ENCODE measurements around the gene SYCP2. TPM values are rescaled to one million over a fixed set of nuclear protein-coding genes. Genes with fewer than 3 reads are reported as not detected.

SYCP2 gene
- polyA plus RNA-seq, 3 donors, result 0.28 to 1.2 (median 0.30) TPM

DNA sequence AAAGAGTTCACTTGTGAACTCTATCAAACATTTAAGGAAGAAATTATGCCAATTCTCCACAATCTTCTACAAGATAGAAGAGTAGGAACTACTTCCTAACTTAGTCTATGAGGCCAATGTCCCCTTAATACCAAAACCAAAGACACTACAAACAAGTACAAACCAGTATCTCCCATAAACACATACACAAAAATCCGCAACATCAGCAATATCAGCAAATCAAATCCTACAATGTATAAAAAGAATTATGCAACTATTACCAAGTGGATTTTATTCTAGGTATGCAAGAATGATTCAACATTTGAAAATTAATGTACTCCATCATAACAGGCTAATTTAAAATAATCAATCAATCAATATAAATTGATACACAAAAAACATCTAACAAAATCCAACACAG is 45.4 kb downstream of the SYCP2 start:
- Histone ChIP-seq H3K9ac (ENCODE audit: insufficient read depth, low read length, poor library complexity, severe bottlenecking) (no peak overlapping the region), H3K36me3 (replicated peaks in 1 of 2; ENCODE audit: control insufficient read depth in 1 of 2, insufficient read depth in 2 of 2, low read length in 2 of 2) (no peaks in the 10 kb centered on the region), H3K4me3 (replicated peaks in 1 of 3; ENCODE audit: low read depth in 2 of 3, low read length in 3 of 3) (no peak overlapping the region), H3K9me3 (replicated peaks in 1 of 2; ENCODE audit: control insufficient read depth in 1 of 2, insufficient read depth in 1 of 2, low read length in 2 of 2) (no peaks in the 10 kb centered on the region), H4K20me1 (ENCODE audit: insufficient read depth, low read length) (no peaks in the 10 kb centered on the region), H3K4me2 (replicated peaks; ENCODE audit: extremely low read depth, low read length, poor library complexity, severe bottlenecking) (no peak overlapping the region), H2AFZ (ENCODE audit: insufficient read depth, low read depth, low read length, poor library complexity, severe bottlenecking) (no peak overlapping the region), H3K4me1 (ENCODE audit: control insufficient read depth in 1 of 2, insufficient read depth in 2 of 2, low read length in 2 of 2) (no peaks in the 10 kb centered on the region), H3K79me2 (ENCODE audit: insufficient read depth, low read length) (no peaks in the 10 kb centered on the region), H3K27me3 (ENCODE audit: control insufficient read depth in 2 of 2, insufficient read depth in 2 of 2, low read length in 2 of 2) (peaks cover 0 to under 1% of the 10 kb centered on the region in 2 donors), H3K27ac (ENCODE audit: low read depth in 1 of 2, low read length in 2 of 2) (no peak overlapping the region)
- no peak overlapping the region for H3K4me3 Mint-ChIP-seq
- no peak for TF ChIP-seq CTCF (IDR thresholded peaks at IDR 0.05)
- intact Hi-C loops (cut with micrococcal nuclease), result no loop called here
- H3K4me1 Mint-ChIP-seq, result no peaks in the 10 kb centered on the region
- WGBS (ENCODE audit: insufficient coverage), result no CpG with 5 or more reads among the region's 1 CpG
- H3K27me3 Mint-ChIP-seq (ENCODE audit: low read depth in 3 of 3), result peaks cover 0 to 6% (median 3%) of the 10 kb centered on the region in 3 donors
- peaks cover 0 to 2% of the 10 kb centered on the region in 2 donors for H3K36me3 Mint-ChIP-seq
- H3K9me3 Mint-ChIP-seq, result peaks cover 0 to 2% (median 0%) of the 10 kb centered on the region in 7 donors
- H3K27ac Mint-ChIP-seq, result no peak overlapping the region
- DNase-seq, result no peak

DNA sequence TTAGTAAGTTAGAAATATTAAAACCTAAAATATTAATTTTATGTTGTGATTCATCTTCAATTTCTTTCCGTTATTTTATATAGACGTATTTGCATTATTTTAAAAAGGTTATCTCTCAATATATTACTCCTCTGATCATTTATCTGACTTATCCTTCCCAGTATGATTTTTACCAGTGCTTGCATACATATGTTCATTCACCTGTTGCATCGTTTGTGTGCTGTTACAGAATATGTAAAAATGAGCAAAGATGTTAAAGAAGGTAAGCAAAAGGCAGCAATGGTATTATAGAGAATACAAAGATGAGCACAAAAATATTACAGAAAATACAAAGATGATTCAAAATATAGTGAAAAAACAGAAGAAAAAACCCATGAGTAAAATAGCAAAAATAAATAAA is 48.9 kb downstream of the SYCP2 start:
- WGBS (ENCODE audit: insufficient coverage), result no CpG with 5 or more reads among the region's 3 CpGs
- Histone ChIP-seq H3K9ac (ENCODE audit: insufficient read depth, low read length, poor library complexity, severe bottlenecking) (no peak overlapping the region), H2AFZ (ENCODE audit: insufficient read depth, low read depth, low read length, poor library complexity, severe bottlenecking) (no peak overlapping the region), H3K9me3 (replicated peaks in 1 of 2; ENCODE audit: control insufficient read depth in 1 of 2, insufficient read depth in 1 of 2, low read length in 2 of 2) (no peaks in the 10 kb centered on the region), H3K79me2 (ENCODE audit: insufficient read depth, low read length) (no peaks in the 10 kb centered on the region), H4K20me1 (ENCODE audit: insufficient read depth, low read length) (no peaks in the 10 kb centered on the region), H3K4me3 (replicated peaks in 1 of 3; ENCODE audit: low read depth in 2 of 3, low read length in 3 of 3) (no peak overlapping the region), H3K36me3 (replicated peaks in 1 of 2; ENCODE audit: control insufficient read depth in 1 of 2, insufficient read depth in 2 of 2, low read length in 2 of 2) (no peaks in the 10 kb centered on the region), H3K27me3 (ENCODE audit: control insufficient read depth in 2 of 2, insufficient read depth in 2 of 2, low read length in 2 of 2) (no peaks in the 10 kb centered on the region), H3K4me2 (replicated peaks; ENCODE audit: extremely low read depth, low read length, poor library complexity, severe bottlenecking) (no peak overlapping the region), H3K27ac (ENCODE audit: low read depth in 1 of 2, low read length in 2 of 2) (no peak overlapping the region), H3K4me1 (ENCODE audit: control insufficient read depth in 1 of 2, insufficient read depth in 2 of 2, low read length in 2 of 2) (no peaks in the 10 kb centered on the region)
- TF ChIP-seq CTCF (IDR thresholded peaks at IDR 0.05), result no peak
- Mint-ChIP-seq H3K9me3 (peaks cover 0 to 2% (median 0%) of the 10 kb centered on the region in 7 donors), H3K36me3 (peaks cover 4% of the 10 kb centered on the region in 2 donors), H3K27me3 (ENCODE audit: low read depth in 3 of 3) (peaks cover 0 to 3% (median 0%) of the 10 kb centered on the region in 3 donors), H3K27ac (no peak overlapping the region), H3K4me1 (no peaks in the 10 kb centered on the region), H3K4me3 (no peak overlapping the region)
- intact Hi-C loops (cut with micrococcal nuclease), result no loop called here
- DNase-seq, result no peak

All from CD14-positive monocyte (primary cell).